ENCODE measurements around the gene PDCL2.
"Not testable (repeated sequence)": the region's sequence is repeated elsewhere in the genome, so short reads cannot be mapped to it uniquely, and the experiment has no call there.

PDCL2 gene, protein sequence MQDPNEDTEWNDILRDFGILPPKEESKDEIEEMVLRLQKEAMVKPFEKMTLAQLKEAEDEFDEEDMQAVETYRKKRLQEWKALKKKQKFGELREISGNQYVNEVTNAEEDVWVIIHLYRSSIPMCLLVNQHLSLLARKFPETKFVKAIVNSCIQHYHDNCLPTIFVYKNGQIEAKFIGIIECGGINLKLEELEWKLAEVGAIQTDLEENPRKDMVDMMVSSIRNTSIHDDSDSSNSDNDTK

GRCh38 chr4:55592014-55592413 is at the start of gene PDCL2:
Gene PDCL2 (minus strand): TSS chr4:55592245. CDS start chr4:55592109, 136 bp downstream.
- no peak for DNase-seq

- no peak for DNase-seq
Measured at GRCh38 chr4:55637272-55637820, 45.3 kb upstream of the PDCL2 start.

- DNase-seq: no peak
Measured at GRCh38 chr4:55636656-55636999, 44.6 kb upstream of the PDCL2 start.

DNA sequence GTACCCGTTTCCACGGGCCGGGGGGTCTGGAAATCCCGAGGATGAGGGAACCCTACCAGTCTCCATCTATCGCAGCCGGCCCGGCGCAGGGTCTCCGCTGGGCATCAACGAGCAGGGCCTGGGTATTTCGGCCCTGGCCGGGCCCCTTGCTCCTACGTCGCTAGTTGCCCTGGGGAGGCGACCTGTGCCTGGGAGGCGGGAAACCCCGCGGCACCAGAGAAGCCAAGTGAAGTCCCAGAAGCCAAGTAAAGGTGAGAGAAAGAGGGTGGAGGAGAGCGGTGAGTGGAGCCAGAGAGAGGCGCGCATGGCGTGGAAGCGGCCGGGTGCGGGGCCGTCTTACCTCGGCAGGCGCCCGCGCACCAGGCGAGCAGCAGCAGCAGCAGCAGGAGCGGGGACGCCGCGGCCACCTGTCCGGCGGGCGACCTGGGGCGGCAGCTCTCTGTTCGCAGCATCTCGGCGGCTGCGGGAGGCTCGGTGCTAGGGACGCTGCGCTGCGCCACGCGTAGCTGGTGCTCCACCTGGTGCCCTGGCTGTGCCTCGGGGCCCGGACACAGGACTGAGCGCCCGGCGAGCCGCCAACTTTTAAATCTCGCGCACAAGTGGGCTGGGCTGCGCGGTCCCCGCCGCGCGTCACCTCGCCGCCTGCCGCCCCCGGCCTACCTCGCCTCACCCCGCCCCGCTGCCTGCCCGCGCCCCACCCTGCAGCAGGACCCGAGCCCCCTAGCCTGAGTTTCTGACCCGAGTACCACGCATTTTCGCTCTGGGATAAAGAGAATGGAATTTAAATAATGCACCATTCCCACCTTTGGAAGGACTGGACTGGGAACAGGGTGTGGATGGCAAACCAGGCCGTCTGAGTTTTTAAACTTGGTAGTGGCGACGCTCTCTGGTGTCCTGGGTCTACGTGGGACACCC is 44.0 kb upstream of the PDCL2 start, which contains the start of gene NMU:
NMU (minus strand) TSS at position 558 of the 915 bp plus-strand sequence; CDS start at position 452, 106 bp downstream.
- peak in 1 of 2 donors; percentile 5 for DNase-seq

DNA sequence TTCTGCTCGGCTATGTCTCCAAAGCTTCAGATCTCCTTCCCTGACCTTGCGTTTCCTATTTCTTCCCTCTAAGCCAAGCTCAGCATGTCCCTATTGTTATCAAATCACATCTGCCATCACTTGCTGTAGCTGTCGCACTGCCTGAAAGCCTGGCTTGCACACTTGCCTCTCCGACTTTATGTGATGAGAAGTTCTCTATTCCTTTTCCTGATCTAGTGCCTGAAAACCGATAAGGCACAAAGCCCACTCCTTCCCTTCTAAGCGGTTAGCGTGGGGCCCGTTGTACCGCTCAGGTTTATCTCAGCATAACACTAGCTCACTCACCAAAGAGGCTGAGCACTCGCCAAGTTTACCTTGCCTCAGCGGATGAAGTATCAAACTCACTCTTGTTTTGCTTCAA is 43.2 kb upstream of the PDCL2 start:
- DNase-seq: no peak

GRCh38 chr4:55634417-55635128 is 42.5 kb upstream of the PDCL2 start:
- DNase-seq: no peak

GRCh38 chr4:55633903-55634302 is 41.9 kb upstream of the PDCL2 start:
- no peak for DNase-seq

GRCh38 chr4:55625835-55626234 is 33.8 kb upstream of the PDCL2 start:
- no peak for DNase-seq

DNA sequence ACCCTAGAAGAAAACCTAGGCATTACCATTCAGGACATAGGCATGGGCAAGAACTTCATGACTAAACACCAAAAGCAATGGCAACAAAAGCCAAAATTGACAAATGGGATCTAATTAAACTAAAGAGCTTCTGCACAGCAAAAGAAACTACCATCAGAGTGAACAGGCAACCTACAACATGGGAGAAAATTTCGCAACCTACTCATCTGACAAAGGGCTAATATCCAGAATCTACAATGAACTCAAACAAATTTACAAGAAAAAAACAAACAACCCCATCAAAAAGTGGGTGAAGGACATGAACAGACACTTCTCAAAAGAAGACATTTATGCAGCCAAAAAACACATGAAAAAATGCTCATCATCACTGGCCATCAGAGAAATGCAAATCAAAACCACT is 32.0 kb upstream of the PDCL2 start:
- not testable (repeated sequence) for DNase-seq

- DNase-seq: no peak
Measured at GRCh38 chr4:55618546-55619143, 26.6 kb upstream of the PDCL2 start.

DNA sequence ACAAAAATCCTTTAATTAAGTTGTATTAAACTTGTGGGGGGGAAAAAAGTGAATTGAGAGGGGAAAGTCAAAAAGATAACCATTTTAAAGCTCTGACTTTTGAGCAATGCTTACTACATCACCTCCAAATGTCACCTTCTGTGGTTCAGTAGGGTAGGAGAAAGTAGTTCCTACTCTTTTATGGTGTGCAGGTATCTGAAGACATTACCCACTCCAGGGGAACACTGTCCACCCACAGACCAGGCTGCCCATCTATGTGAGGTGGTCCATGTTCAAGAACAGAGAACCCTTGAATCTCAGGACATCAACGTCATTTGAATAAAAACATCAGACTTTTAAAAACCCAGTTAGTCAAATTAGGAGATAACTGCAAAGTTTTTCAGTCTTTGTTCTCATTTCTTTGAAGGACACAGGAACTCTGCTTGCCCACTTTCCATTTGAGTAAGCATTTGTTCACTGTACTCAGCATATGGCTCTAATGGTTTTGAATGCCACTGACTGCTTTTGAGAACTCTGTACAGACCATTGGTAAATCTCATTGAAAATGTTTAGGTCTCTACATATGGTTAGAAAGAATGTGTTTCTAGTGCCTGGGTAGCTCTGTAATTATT is 25.6 kb upstream of the PDCL2 start:
- no peak for DNase-seq

GRCh38 chr4:55615008-55615407 is 23.0 kb upstream of the PDCL2 start:
- no peak for DNase-seq

DNA sequence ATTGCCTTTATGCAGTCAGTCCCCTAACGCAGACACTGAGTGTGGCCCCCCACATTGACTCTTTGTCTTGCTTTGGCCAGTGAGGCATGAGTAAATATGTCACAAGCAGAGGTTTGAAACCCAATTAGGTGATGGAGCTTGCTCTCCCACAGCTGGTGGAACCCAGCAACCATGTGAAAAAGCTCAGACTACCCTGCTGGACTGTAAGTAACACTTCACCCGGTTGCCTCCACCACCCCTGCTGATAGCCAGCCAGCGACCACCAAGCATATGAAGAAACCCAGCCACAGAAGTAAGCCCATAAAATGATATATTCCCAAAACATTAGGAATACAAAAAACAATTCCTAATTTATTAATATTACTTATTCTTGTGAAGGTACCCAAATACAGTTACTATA is 21.6 kb upstream of the PDCL2 start:
- DNase-seq: no peak

- DNase-seq: no peak
Measured at GRCh38 chr4:55612341-55612740, 20.3 kb upstream of the PDCL2 start.

- no peak for DNase-seq
Measured at GRCh38 chr4:55611358-55612059, 19.5 kb upstream of the PDCL2 start.

- DNase-seq: no peak
Measured at GRCh38 chr4:55610381-55610780, 18.3 kb upstream of the PDCL2 start.

- DNase-seq: no peak
Measured at GRCh38 chr4:55609393-55609866, 17.4 kb upstream of the PDCL2 start.

- no peak for DNase-seq
Measured at GRCh38 chr4:55608591-55608990, 16.5 kb upstream of the PDCL2 start.

GRCh38 chr4:55604996-55605395 is 13.0 kb upstream of the PDCL2 start:
- no peak for DNase-seq

DNA sequence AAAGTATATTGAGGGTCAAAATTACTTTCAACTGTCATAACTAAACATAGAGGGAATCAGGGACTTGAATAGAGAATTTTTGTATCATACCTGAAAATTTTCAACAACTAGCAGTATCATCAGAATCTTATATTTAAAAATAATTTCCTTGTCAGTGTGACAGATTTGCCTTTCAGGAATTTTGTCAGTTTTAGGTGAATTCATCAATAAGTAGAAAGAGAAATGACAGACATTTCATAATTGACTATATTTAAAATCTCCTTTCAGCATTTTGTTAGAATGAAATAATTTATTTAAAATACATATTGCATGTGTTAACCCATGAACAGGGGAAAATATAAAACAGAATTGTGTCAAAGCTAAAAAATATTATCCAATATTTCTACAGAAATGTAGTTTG is 8.6 kb upstream of the PDCL2 start:
- DNase-seq: no peak

DNA sequence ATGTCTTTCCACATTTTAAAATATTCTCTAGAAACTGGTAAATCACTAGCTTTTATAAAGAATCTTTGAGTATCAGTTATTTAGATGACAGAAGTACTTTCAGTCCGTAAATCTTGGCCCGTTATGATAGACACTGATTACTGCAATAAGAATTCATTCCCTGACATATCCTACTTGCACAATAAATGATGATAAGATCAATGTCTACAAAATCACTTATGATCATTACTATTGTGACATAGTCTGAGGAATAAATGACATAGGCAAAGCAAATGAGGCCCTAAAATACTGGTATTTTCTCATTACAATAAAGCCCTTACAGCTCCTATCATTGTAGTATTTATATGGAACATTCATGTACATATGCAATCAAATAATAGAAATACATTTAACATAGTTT is 6.6 kb upstream of the PDCL2 start:
- no peak for DNase-seq

GRCh38 chr4:55588160-55588559 is 3.9 kb downstream of the PDCL2 start:
- DNase-seq: no peak

Measured in activated CD4-positive, alpha-beta T cell treated with anti-CD3 and anti-CD28 coated beads for 4 hours (primary cell).